Measurements from ENCODE around the gene WDR90.

DNA sequence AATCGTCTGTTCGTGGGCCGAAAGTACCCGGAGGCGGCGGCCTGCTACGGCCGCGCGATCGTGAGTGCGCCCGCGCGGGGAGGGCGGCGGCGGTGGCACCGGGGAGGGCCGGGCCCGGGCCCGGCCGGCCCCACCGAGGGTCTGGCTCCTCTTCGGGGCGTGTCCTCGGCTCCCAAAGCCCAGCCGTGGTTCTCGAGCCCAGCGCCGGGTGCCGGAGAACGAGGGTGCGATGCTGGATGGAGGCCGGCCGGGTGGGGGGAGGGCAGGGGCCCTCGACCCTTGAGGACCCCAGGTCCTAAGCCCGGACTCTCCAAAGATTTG is 31.4 kb downstream of the WDR90 start:
- TF ChIP-seq ZNF585B (tag by site-specific recombination; IDR thresholded peaks at IDR 0.05) = no peak
- TF ChIP-seq, protein P1, sequence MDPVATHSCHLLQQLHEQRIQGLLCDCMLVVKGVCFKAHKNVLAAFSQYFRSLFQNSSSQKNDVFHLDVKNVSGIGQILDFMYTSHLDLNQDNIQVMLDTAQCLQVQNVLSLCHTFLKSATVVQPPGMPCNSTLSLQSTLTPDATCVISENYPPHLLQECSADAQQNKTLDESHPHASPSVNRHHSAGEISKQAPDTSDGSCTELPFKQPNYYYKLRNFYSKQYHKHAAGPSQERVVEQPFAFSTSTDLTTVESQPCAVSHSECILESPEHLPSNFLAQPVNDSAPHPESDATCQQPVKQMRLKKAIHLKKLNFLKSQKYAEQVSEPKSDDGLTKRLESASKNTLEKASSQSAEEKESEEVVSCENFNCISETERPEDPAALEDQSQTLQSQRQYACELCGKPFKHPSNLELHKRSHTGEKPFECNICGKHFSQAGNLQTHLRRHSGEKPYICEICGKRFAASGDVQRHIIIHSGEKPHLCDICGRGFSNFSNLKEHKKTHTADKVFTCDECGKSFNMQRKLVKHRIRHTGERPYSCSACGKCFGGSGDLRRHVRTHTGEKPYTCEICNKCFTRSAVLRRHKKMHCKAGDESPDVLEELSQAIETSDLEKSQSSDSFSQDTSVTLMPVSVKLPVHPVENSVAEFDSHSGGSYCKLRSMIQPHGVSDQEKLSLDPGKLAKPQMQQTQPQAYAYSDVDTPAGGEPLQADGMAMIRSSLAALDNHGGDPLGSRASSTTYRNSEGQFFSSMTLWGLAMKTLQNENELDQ (tag by site-specific recombination; IDR thresholded peaks at IDR 0.05; ENCODE audit: low read depth) = no peak
- TF ChIP-seq, protein P2, sequence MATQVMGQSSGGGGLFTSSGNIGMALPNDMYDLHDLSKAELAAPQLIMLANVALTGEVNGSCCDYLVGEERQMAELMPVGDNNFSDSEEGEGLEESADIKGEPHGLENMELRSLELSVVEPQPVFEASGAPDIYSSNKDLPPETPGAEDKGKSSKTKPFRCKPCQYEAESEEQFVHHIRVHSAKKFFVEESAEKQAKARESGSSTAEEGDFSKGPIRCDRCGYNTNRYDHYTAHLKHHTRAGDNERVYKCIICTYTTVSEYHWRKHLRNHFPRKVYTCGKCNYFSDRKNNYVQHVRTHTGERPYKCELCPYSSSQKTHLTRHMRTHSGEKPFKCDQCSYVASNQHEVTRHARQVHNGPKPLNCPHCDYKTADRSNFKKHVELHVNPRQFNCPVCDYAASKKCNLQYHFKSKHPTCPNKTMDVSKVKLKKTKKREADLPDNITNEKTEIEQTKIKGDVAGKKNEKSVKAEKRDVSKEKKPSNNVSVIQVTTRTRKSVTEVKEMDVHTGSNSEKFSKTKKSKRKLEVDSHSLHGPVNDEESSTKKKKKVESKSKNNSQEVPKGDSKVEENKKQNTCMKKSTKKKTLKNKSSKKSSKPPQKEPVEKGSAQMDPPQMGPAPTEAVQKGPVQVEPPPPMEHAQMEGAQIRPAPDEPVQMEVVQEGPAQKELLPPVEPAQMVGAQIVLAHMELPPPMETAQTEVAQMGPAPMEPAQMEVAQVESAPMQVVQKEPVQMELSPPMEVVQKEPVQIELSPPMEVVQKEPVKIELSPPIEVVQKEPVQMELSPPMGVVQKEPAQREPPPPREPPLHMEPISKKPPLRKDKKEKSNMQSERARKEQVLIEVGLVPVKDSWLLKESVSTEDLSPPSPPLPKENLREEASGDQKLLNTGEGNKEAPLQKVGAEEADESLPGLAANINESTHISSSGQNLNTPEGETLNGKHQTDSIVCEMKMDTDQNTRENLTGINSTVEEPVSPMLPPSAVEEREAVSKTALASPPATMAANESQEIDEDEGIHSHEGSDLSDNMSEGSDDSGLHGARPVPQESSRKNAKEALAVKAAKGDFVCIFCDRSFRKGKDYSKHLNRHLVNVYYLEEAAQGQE (tag by site-specific recombination; IDR thresholded peaks at IDR 0.05) = no peak
- no peak for TF ChIP-seq ZNF521 (tag by site-specific recombination; IDR thresholded peaks at IDR 0.05)
- no peak for TF ChIP-seq ZBTB1 (tag by site-specific recombination; IDR thresholded peaks at IDR 0.05)
- TF ChIP-seq SETDB1 (IDR thresholded peaks at IDR 0.05; ENCODE audit: insufficient read length, low read length) = no peak

Measured in HEK293 (cell line).